BJ (cell line): ENCODE data around the gene LCN12. TPM values are rescaled to one million over a fixed set of nuclear protein-coding genes. Genes with fewer than 3 reads are reported as not detected.

Experiments
- CTCF ChIA-PET: fragments of 350-600 bp; formaldehyde crosslinking; extraction: SDS; loops from one replicate; lab custom pipeline; 2021; ENCODE audit warnings: antibody characterized with exemption, inconsistent platforms; lab: Yijun Ruan, JAX
- POLR2A ChIA-PET: fragments of 300-600 bp; sonication (Branson Sonifier 250); formaldehyde crosslinking; extraction: SDS; loops from one replicate; lab custom pipeline; 2021; ENCODE audit warnings: antibody characterized with exemption; lab: Charles Lee
- DNase-seq: peaks from one replicate; pipeline ENCODE4 v3.0.0-alpha.2; 2011; ENCODE audit warnings: low read depth
- H3K27me3 ChIP-seq: 2 replicates; pipeline ENCODE4 v1.6.0; 2011; ENCODE audit warnings: low read length; ENCODE audit not compliant: control insufficient read depth, insufficient read depth
- H3K36me3 ChIP-seq: 2 replicates; pipeline ENCODE4 v1.5.1; 2011; ENCODE audit warnings: low read length; ENCODE audit not compliant: control insufficient read depth, insufficient read depth
- H3K4me3 ChIP-seq: 2 replicates; pipeline ENCODE4 v1.5.1; 2011; ENCODE audit warnings: low read depth, mild to moderate bottlenecking, control low read depth, low read length
- CTCF ChIP-seq: IDR thresholded peaks from 2 replicates; pipeline ENCODE4 v1.5.1; 2011; ENCODE audit warnings: low read depth, mild to moderate bottlenecking, control low read depth, inconsistent platforms, low read length, moderate library complexity; ENCODE audit not compliant: insufficient read depth
- polyA plus RNA-seq: library from polyadenylated mRNA; depleted of rRNA; stranded (reverse); fragments of >200 nt; gene quantifications from 2 replicates; pipeline ENCODE4 v1.2.3, GENCODE V29; 2011

The LCN12 gene
- polyA plus RNA-seq, 1 experiment, result 0.36 TPM

DNA sequence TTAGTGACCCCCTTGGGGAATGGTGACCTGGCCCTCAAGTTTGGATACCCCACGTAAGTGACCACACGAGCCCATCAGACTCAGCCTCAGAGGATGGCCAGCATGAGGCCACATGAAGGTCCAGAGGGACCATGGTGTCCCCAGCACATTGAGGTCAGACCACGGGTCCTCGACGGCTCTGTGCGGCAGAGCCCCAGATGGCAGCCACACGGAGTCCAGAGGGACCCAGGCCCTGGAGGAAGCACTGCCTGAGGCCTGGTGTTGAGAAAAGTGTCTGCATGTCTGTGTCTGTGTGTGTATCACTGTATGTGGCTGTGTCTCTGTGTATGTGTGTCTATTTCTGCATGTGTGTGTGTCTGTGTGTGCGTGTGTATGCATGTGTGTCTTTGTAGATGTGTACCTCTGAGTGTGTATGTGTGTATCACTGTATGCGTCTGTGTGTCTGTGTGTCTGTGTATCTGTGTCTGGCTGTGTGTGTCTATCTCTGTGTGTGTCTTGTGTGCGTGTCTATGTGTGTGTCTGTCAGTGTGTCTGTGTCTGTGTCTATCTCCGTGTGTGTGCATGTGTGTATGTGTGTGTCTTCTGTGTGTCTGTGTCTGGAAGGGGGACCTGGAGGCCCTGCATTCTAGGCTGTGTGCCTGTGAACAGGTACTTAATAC is 31.7 kb downstream of the LCN12 start:
- Histone ChIP-seq H3K4me3 (no peak overlapping the region), H3K36me3 (no peaks in the 10 kb centered on the region), H3K27me3 (peaks cover 1% of the 10 kb centered on the region)
- no peak for TF ChIP-seq CTCF
- CTCF ChIA-PET, result no interaction called here
- DNase-seq, result no peak
- POLR2A ChIA-PET, result no interaction called here

DNA sequence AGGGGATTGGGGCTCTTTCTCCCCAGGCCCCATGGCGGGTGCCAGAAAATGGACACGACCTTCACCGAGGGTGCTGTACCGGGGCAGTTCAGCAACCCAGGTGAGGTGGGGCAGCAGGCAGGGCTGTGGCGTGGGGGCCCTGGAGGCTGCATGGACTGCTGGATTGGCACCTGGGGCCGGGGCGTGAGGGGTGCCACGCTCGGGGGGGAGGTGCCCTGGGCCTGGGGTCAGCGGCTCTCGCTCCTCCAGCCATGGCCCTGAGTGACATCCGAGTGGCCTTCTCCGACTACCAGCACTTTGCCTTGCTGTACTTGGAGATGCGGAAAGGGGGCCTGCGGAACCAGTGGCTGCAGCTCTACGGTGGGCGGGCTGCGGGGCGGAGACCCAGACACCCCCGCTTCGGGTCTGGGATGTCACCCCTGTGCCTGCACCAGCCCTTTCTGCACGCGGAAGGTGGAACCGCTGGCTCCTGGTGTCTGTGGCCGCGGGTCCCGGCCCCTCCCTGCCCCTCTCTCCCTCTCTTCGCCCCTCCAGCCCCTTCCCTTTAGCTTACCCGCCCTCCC is 32.5 kb downstream of the LCN12 start:
- Histone ChIP-seq H3K36me3 (no peaks in the 10 kb centered on the region), H3K4me3 (no peak overlapping the region), H3K27me3 (peaks cover 1% of the 10 kb centered on the region)
- DNase-seq, result no peak
- CTCF ChIA-PET, result no interaction called here
- TF ChIP-seq CTCF, result no peak
- POLR2A ChIA-PET, result no interaction called here

- ChIA-PET POLR2A (no interaction called here), CTCF (interaction anchor here (0.5 kb wide), 1 partner anchor 206 kb away, joined by 3 read pairs; no protein-coding TSS in a partner anchor)
- H3K4me3 ChIP-seq, result no peak overlapping the region
Measured at GRCh38 chr9:136985027-136985602, 33.0 kb downstream of the LCN12 start.

DNA sequence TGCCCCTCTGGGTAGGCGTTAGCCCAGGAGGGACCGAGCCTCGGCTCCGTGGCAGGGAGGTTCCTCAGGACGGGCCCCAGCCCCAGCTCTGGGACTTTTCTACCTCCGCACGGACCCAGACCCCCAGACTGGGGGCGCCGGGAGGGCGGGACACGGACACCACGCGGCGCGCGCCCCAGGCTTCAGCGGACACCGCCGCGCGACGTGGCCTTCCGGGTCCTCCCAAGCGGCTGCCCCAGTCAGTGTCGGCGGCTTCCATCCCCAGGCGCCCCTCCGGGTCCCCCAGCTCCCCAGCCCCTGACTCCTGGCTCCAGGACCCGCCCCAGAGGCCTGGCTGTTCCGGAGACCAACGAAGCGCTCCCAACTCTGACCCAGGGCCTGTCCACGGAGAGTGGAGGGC is 33.8 kb downstream of the LCN12 start:
- no peak for DNase-seq
- Histone ChIP-seq H3K36me3 (no peaks in the 10 kb centered on the region), H3K27me3 (peaks cover 1% of the 10 kb centered on the region), H3K4me3 (no peak overlapping the region)
- POLR2A ChIA-PET, result no interaction called here
- CTCF ChIA-PET, result interaction anchor here (0.5 kb wide), 1 partner anchor 207 kb away, joined by 3 read pairs; no protein-coding TSS in a partner anchor
- TF ChIP-seq CTCF, result no peak

More at GRCh38 chr9:136985027-136985602, 33.0 kb downstream of the LCN12 start:
- DNase-seq, result no peak
- Histone ChIP-seq H3K27me3 (peaks cover 1% of the 10 kb centered on the region), H3K36me3 (no peaks in the 10 kb centered on the region)
- no peak for TF ChIP-seq CTCF

- no peak overlapping the region for H3K4me3 ChIP-seq
- TF ChIP-seq CTCF, result no peak
- ChIA-PET POLR2A (no interaction called here), CTCF (interaction anchor here (1.1 to 1.4 kb wide), 3 partner anchors 40 to 58 kb away, joined by 4 to 5 read pairs (median 4); partner anchors contain the start of gene NPDC1)
- no peak for DNase-seq
- H3K27me3 ChIP-seq, result no peaks in the 10 kb centered on the region; the same call in 1 of the 2 replicates
- H3K36me3 ChIP-seq, result no peaks in the 10 kb centered on the region
Measured at GRCh38 chr9:136988872-136989271, 36.8 kb downstream of the LCN12 start.
